ENCODE results near the gene C1orf226.
"Not testable (repeated sequence)": the region's sequence is repeated elsewhere in the genome, so short reads cannot be mapped to it uniquely, and the experiment has no call there.

C1orf226 gene

GRCh38 chr1:162381383-162381782 is at the start of gene C1orf226:
Gene C1orf226 (plus strand): TSS chr1:162381728. CDS start chr1:162381902, 174 bp downstream.
- no peak for DNase-seq

DNA sequence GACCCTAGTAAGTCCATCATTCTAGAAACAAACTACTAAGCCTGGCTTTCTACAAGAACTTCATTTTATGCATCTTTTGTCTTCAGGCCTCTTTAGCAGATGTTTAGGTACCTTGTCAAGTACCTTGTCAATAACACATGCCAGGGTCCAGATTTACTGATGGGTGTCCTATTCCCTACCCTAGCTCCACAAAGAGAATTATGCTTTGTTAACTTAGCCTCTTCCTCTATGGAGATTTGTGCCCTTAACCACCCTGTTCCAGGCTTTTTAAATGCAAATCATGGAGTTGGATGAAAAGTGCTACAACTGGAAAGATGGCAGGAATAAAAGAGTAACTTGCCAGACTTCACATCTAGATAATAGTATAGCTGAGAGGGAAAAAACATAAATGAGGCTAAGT is 47.5 kb upstream of the C1orf226 start:
- DNase-seq = no peak

DNA sequence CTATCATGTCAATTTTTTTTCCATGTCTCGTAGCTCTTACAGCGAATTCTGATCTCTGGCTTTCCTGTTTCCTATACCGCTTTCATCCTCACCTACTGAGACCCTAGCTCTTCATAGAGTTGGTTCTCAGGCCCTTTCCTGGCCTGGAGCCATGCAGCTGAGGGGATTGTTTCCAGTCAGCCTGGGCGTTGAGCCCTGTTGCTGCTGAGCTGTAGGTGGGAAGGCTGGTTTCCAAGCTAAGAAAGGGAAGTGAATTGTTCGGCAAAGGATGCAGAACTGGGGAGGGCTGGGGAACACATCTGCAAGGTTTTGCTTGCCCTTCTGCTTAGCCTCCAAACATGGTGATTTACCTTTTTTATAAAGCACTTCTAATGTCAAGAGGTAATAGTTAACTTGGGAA is 46.4 kb upstream of the C1orf226 start:
- DNase-seq = no peak

- no peak for DNase-seq
Measured at GRCh38 chr1:162336621-162337285, 44.8 kb upstream of the C1orf226 start.

GRCh38 chr1:162342452-162342983 is 39.0 kb upstream of the C1orf226 start:
- no peak for DNase-seq

DNA sequence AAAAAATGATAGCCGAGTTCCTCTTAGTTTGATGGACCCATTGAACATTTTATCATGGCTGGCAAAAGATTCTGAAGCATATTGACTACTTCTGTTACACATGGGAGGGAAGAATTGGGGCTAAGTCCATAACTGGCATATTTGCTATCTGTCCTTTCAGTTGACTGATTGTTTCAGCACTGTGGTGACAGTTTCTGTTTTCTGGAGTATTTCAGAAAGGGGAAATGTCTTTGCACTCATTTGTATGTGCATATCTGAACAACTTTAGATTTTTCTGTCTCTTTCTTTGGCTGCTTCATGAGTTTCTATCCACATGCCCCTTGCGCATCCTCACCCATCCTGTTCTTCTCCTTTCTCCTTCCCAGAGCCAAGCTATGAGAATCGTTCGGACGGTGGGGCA is 38.1 kb upstream of the C1orf226 start:
- no peak for DNase-seq

DNA sequence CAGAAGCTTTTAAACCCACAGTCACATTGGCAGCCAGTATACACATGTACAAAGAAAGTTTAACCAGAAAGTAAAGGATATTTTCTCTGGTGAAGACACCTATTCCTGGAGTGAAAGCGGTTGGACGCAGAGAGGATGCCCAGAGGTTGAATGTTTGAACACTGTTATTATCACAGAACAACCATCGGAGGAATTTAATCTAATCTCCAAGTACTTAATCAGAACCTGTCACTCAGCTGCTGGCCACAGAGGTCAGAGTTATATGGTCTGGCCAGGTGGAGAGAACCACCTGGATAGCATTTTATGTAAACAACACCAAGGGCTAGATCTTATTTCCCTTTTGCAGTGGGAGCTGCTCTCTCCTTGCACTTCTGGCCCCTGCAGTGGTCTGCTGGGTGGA is 34.2 kb upstream of the C1orf226 start:
- DNase-seq = no peak

DNA sequence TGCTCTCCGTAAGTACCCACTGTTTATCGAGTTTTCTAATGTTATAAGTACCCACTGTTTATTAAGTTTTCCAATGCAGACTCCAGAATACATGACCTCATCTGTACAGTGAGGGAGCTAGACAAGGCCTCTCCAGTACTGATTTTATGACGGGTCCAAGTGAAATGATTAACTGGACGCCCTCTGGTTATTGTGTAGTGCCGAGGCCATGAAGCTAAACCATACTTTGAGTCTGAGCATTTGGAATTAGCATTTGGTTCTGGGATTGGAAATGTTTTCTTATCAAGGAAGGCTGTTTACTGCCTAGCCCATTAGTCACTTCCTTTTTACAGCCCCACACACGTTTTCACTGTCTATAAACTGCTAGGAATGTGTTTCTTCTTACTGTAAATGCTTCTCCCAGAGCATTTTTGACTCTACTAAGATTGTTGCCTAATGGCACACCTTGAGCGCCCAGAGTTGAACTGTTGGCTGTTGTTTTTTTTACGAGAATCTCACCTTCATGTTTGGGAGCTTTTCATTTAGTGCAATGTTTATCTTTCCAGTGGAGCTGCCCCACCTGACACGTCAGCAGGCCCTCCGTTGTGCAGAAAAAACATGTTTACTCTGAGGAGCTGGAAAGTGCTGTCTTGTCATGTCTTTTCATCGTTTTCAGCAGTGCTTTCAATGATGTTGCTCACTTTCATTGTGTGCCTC is 31.7 kb upstream of the C1orf226 start:
- DNase-seq = peak; percentile 17

DNA sequence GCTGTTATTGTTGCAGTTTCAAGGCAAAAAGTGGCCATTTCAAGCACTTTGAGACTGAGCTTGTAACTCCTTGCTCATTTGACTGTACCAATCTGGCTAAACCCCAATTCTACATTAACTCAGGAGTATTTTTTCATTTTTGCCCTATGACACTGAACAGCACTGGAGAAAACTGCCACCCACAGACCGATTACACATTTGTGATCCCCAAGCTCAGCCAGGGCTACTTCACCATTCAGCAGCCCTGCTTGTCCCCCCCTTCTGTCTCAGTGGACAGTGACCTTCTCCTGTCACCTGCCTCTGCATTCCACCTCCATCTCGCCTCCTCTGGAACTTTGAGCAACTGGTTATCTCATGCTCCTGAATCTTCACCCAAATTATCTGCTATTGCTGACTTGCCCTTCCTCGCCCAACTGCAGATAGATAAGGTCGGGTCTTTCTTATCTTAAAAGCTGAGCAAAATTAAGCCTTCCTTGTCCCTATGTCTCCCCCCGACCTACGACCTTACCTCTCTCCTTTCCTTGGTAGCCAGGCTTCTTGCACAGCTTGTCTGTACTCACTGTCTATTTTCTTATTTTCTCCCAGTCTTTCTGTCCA is 30.2 kb upstream of the C1orf226 start:
- no peak for DNase-seq

DNA sequence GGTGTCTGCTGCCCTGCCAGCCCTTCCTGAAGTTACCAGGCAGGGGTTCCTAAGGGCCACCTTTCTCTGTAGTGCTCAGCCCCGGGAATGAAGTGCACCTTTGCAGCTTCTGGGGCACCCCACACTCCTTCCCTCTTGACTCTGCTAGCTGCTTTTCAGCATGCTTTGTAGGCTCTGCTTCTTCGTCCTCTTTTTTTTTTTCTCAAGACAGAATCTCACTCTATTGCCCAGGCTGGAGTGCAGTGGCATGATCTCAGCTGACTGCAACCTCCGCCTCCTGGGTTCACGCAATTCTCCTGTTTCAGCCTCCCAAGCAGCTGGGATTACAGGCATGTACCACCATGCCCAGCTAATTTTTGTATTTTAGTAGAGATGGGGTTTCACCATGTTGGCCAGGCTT is 29.7 kb upstream of the C1orf226 start:
- not testable (repeated sequence) for DNase-seq

- no peak for DNase-seq
Measured at GRCh38 chr1:162353078-162353477, 28.4 kb upstream of the C1orf226 start.

DNA sequence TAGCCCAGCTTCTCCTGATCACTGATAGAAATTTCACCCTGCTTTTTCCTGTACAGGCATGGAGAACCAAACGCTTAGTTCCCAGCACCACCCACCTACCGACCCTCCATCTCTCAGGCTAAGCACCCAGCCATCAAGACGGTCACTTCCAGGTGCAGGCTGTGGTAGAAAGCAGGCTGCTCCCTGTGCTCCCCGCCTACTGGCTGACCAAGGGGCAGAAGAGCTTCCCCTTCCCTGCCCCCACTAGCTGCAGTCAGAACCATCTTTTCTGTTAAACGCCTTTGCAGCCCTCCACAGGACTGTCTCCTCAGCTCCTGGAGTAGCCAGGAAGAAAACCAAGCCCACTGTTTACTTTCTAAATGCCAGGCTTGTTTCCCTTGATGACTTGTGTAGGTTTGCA is 27.8 kb upstream of the C1orf226 start:
- DNase-seq = no peak

GRCh38 chr1:162357681-162358266 is 23.8 kb upstream of the C1orf226 start:
- DNase-seq = peak; percentile 3

DNA sequence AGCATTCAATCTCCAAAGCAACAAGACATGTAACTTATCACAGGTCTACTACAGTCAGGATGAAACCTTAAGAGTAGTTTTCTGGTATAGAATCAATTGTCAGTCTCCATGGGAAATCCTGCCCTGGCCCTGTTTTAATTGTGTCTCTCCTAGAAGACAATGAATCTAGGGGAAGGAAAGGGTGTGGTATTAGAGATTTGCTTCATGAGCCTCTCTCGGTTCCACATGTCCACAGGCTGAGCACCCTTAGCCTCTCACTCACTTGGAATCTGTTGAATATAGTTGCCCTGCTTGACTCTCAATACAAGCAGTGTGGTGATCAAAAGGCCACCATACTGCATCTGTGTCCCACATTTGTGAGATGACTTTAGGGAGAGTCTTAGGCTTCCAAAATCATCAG is 22.6 kb upstream of the C1orf226 start:
- no peak for DNase-seq

GRCh38 chr1:162359523-162360236 is 21.8 kb upstream of the C1orf226 start:
- no peak for DNase-seq

DNA sequence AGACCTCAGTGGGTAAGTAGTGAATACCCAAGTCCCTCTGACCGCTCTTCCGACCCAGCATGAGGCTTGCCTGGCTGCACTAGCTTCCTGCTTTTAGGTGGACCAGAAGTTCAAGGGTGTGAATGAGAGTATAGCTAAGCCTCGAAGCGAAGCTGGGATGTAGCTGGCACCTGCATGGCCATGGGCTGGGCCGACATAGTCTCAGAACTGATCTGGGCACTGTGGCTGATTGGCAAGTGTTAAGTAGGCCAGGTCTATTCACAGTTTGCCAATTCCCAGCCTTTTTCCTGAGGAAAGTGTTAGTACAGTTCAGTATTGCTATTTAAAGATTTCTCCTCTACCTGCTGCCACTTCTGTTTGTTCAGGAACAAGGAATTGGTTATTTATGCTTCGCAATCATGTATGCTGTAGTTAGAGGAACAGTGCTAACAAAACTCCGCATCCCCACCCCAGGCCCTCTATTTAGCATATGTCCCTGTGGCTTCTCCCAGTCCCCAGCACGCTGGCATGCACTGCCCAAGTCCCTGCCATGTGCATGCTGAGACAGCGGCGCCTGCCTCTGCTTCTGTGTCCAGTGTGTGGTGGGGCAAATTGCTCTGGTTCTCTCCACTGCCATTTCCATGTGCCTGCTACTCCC is 21.2 kb upstream of the C1orf226 start:
- DNase-seq = no peak

GRCh38 chr1:162360874-162361260 is 20.7 kb upstream of the C1orf226 start:
- DNase-seq = no peak

- no peak for DNase-seq
Measured at GRCh38 chr1:162361349-162361748, 20.2 kb upstream of the C1orf226 start.

DNA sequence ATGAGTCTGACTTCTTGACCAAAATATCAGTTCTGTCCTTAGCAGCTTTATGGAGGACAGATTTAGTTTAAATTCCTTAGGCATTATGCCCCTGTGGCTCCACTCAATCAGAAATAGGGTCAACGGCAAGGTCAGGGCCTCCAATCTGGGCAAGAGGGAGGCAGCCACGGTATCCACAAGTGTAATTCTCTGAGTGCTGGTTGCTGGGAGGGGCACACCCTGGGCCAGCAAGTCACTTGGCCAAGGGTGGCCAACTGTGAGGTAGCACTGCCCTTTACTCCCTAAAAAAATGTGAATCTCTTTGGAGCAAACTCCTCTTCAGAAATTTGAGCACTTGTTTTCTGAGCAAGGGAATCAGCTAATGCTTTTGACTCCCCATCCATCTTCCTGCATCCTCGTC is 17.7 kb upstream of the C1orf226 start:
- DNase-seq = no peak

- no peak for DNase-seq
Measured at GRCh38 chr1:162364498-162364897, 17.0 kb upstream of the C1orf226 start.

- DNase-seq = no peak
Measured at GRCh38 chr1:162365284-162366020, 16.1 kb upstream of the C1orf226 start.

DNA sequence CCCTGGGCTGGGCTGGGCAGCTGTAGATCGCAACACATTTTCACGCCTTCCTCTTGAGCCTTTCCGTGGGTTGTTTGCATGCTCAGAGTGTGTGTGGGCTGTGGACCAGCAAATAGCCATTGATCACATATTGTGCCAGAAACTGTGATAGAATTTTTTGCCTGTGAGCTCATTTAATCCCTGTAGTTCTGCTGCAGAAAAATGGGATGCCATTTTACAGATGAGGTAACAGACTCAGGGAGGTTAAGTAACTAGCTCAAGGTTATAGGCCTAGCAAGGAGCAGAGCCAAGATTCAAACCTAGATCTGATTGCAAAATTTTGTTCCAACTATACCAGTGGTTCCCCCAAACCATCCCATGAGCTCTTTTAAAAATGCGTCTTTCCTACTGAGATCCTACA is 15.4 kb upstream of the C1orf226 start:
- DNase-seq = no peak

Data from NCI-H774 (cell line).